Coronary artery (tissue), 2 donors: ENCODE results near the gene RIC8A.
"Not testable (repeated sequence)": the region's sequence is repeated elsewhere in the genome, so short reads cannot be mapped to it uniquely, and the experiment has no call there.

Source experiments
- DNase-seq: peaks from one replicate; pipeline ENCODE4 v3.0.0-alpha.2; 2017; ENCODE audit warnings: low spot score
- H3K27ac ChIP-seq, 2 donors: fragments of 200-600 bp; sonication (generic); one replicate each; pipeline ENCODE4 v1.5.1; 2016 to 2019
- H3K4me3 ChIP-seq: fragments of 200-600 bp; sonication (generic); 2 replicates; pipeline ENCODE4 v1.5.1; 2016; ENCODE audit warnings: mild to moderate bottlenecking, moderate library complexity
- CTCF ChIP-seq: fragments of 200-600 bp; sonication (generic); IDR thresholded peaks from one replicate; pipeline ENCODE4 v1.5.1; 2019; ENCODE audit warnings: antibody characterized with exemption

Gene RIC8A

GRCh38 chr11:232783-233565 lies 25.5 kb downstream of the RIC8A start:
- H3K27ac ChIP-seq: no peak overlapping the region
- DNase-seq: no peak
- no peak for TF ChIP-seq CTCF
- no peak overlapping the region for H3K4me3 ChIP-seq

- H3K27ac ChIP-seq: no peak overlapping the region
- no peak for DNase-seq
- TF ChIP-seq CTCF: no peak
These were observed 27.7 kb downstream of the RIC8A start for GRCh38 chr11:235180-235579.

GRCh38 chr11:235609-235996 lies 28.1 kb downstream of the RIC8A start:
- no peak for TF ChIP-seq CTCF
- no peak for DNase-seq
- H3K27ac ChIP-seq: peak overlapping the region; percentile 86 to 94
- peak overlapping the region; percentile 89 for H3K4me3 ChIP-seq

More at GRCh38 chr11:235180-235579, 27.7 kb downstream of the RIC8A start:
- peak overlapping the region; percentile 89 for H3K4me3 ChIP-seq

DNA sequence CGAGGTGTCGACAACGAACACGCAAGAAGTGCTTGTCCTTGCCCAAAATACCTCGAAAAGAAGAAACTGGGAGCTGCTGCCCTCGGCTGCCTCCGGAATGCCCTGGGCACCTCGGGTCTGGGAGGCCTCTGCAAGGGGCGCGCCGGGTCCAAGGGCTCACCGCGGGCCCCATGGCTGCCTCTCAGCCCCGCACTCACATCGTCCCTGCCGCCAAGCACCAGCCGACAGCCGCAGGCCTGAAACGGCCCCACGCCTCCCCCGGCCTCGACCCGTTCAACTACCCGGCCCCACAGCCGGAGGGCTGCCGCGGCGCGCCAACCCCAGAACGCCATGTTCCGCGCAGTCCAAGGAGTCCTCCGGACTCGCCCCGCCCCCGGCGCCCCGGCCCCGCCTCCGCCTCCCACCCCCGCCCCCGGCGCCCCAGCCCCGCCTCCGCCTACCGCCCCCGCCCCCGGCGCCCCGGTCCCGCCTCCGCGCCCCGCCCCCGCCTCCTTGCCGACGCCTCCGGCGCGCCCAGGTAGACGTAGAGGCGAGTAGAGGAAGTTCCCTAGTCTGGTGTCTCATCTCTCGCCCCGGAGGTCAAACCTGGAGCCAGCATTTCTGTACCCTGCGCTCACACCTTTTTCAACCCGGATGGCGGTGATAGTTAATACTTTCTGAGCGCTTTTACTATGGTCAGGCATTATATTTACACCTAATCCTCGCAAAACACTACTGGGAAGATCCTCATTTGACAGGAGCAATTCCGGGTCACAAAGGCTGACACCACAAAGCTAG lies 28.7 kb downstream of the RIC8A start, which contains the start of gene SIRT3:
Gene SIRT3, minus strand, starts transcription at position 346 of the 777 bp plus-strand sequence. Its CDS starts 14 bp downstream, at position 332.
- DNase-seq: peak; percentile 90
- Histone ChIP-seq H3K27ac (peak within 1 kb of the TSS; percentile 86 to 94), H3K4me3 (peak within 1 kb of the TSS; percentile 89)
- no peak for TF ChIP-seq CTCF

- Histone ChIP-seq H3K27ac (peak within 1 kb of the TSS; percentile 86 to 94), H3K4me3 (peak within 1 kb of the TSS; percentile 89)
- no peak for TF ChIP-seq CTCF
- peak; percentile 91 for DNase-seq
These were observed 29.6 kb downstream of the RIC8A start, which contains the start of gene PSMD13 for GRCh38 chr11:236774-237767. Gene PSMD13, plus strand, starts transcription at chr11:236976. Its CDS starts 74 bp downstream, at chr11:237050.

DNA sequence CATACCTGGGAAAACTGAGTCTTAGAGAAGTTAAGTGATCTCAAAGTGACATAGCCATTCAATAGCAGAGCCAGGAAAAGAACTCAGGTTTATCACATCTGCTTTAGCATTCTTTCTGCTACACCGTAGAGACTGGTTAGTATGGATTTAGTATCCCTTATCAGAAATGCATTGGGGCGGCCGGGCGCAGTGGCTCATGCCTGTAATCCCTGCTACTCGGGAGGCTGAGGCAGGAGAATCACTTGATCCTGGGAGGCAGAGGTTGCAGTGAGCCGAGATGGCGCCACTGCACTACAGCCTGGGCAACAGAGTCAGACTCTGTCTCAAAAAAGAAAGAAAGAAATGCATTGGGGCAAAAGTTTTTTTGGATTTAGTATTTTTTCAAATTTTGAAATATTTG lies 30.8 kb downstream of the RIC8A start:
- H3K27ac ChIP-seq, DNase-seq, H3K4me3 ChIP-seq: not testable (repeated sequence)
